Measurements from ENCODE around the gene ANO7.

The ANO7 gene

GRCh38 chr2:241184901-241185300 lies 3.6 kb upstream of the ANO7 start:
- no peak overlapping the region for H3K9ac ChIP-seq
- H3K4me1 ChIP-seq = no peaks in the 10 kb centered on the region
- TF ChIP-seq CTCF (IDR thresholded peaks at IDR 0.05) = no peak
- H3K4me2 ChIP-seq (ENCODE audit: low read length) = no peak overlapping the region
- H3K9me3 ChIP-seq (ENCODE audit: control insufficient read depth, low read length) = no peaks in the 10 kb centered on the region
- no peaks in the 10 kb centered on the region for H3K27me3 ChIP-seq (ENCODE audit: control insufficient read depth, insufficient read depth, low read length)
- no peaks in the 10 kb centered on the region for H3K36me3 ChIP-seq (ENCODE audit: control insufficient read depth, insufficient read depth, low read length)
- H3K27ac ChIP-seq = no peak overlapping the region
- no peaks in the 10 kb centered on the region for H3K79me2 ChIP-seq
- no peak overlapping the region for H3K4me3 ChIP-seq (ENCODE audit: low read depth, low read length)
- H2AFZ ChIP-seq = no peak overlapping the region

- Histone ChIP-seq H3K9me3 (ENCODE audit: control insufficient read depth, low read length) (no peaks in the 10 kb centered on the region), H3K4me2 (ENCODE audit: low read length) (no peak overlapping the region), H3K4me3 (ENCODE audit: low read depth, low read length) (no peak overlapping the region), H3K36me3 (ENCODE audit: control insufficient read depth, insufficient read depth, low read length) (no peaks in the 10 kb centered on the region), H3K27me3 (ENCODE audit: control insufficient read depth, insufficient read depth, low read length) (no peaks in the 10 kb centered on the region), H3K27ac (no peak overlapping the region), H2AFZ (no peak overlapping the region), H3K79me2 (no peaks in the 10 kb centered on the region), H3K4me1 (no peaks in the 10 kb centered on the region), H3K9ac (no peak overlapping the region)
- no peak for TF ChIP-seq CTCF (IDR thresholded peaks at IDR 0.05)
Measured at GRCh38 chr2:241185961-241186360, 2.5 kb upstream of the ANO7 start.

GRCh38 chr2:241187101-241187917 lies 1.2 kb upstream of the ANO7 start:
- H3K9ac ChIP-seq = no peak overlapping the region
- no peaks in the 10 kb centered on the region for H3K4me1 ChIP-seq
- H3K79me2 ChIP-seq = no peaks in the 10 kb centered on the region
- H3K36me3 ChIP-seq (ENCODE audit: control insufficient read depth, insufficient read depth, low read length) = no peaks in the 10 kb centered on the region
- no peak overlapping the region for H2AFZ ChIP-seq
- no peaks in the 10 kb centered on the region for H3K9me3 ChIP-seq (ENCODE audit: control insufficient read depth, low read length)
- no peak overlapping the region for H3K27ac ChIP-seq
- H3K4me2 ChIP-seq (ENCODE audit: low read length) = no peak overlapping the region
- no peak for TF ChIP-seq CTCF (IDR thresholded peaks at IDR 0.05)
- no peak overlapping the region for H3K4me3 ChIP-seq (ENCODE audit: low read depth, low read length)
- no peaks in the 10 kb centered on the region for H3K27me3 ChIP-seq (ENCODE audit: control insufficient read depth, insufficient read depth, low read length)

GRCh38 chr2:241187918-241188234 lies 601 bp upstream of the ANO7 start:
- Histone ChIP-seq H3K9me3 (ENCODE audit: control insufficient read depth, low read length) (no peaks in the 10 kb centered on the region), H3K9ac (no peak overlapping the region)

More at GRCh38 chr2:241187918-241188234, 601 bp upstream of the ANO7 start:
- Histone ChIP-seq H3K4me2 (ENCODE audit: low read length) (no peak overlapping the region), H3K4me1 (no peaks in the 10 kb centered on the region), H3K36me3 (ENCODE audit: control insufficient read depth, insufficient read depth, low read length) (no peaks in the 10 kb centered on the region), H3K4me3 (ENCODE audit: low read depth, low read length) (no peak overlapping the region), H3K79me2 (no peaks in the 10 kb centered on the region), H3K27ac (no peak overlapping the region), H2AFZ (no peak overlapping the region), H3K27me3 (ENCODE audit: control insufficient read depth, insufficient read depth, low read length) (no peaks in the 10 kb centered on the region)
- TF ChIP-seq CTCF (IDR thresholded peaks at IDR 0.05) = no peak

All from parathyroid adenoma (tissue), 2 donors.